Stimulated activated CD4-positive, alpha-beta T cell treated with anti-CD3 and anti-CD28 coated beads, Interleukin-4, amount 100 ng/mL, for 4 hours (primary cell): Measurements from ENCODE around the gene GFOD1.

Experiments used
- DNase-seq, 2 experiments: peaks; one replicate each; pipeline ENCODE4 v3.0.0-alpha.2; 2020

GFOD1 gene, protein sequence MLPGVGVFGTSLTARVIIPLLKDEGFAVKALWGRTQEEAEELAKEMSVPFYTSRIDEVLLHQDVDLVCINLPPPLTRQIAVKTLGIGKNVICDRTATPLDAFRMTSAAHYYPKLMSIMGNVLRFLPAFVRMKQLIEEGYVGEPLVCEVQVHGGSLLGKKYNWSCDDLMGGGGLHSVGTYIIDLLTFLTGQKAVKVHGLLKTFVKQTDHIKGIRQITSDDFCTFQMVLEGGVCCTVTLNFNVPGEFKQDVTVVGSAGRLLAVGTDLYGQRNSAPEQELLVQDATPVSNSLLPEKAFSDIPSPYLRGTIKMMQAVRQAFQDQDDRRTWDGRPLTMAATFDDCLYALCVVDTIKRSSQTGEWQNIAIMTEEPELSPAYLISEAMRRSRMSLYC

DNA sequence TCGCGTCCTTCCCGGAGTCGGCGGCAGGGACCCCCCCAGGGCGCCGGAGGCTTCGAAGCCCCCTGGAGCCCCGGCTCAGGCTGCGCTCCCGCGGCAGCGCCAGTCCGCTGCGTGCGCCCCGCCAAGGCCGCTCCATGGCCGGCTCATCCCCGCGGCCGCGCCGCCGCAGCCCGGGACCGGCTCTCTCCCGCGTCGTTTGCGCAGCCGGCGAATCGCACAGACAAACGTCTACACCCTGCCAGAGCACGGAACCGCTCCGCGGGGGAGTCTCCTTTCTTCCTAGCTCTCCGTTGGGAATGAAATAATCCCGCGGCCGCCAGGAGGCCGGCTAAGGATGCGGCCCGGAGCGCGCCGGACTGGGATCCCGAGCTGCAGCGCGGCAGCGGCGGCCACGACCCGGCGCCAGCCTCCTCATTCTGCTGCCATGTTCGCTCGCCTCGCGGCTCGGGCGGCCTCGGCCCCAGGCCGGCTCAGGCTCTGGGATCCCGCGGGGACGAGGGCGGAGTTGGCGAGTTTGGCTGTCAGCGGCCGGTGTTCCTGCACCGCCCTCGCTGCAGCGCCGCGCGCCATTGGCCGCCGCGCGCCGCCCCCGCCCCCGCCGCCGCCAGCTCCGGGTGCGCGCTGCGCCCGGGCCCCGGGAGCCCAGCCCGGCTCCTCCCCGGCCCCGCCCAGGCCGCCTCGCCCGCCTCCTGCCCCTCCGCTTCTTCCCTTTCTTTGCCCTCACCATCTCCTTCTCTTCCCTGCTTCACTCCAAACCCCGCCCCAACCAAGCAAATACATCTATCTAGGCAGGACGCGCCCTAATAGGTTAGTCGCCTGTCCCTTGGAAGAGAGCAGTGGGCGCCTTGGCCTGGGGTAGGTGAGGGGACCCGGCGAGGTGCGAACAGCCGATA lies at the start of gene GFOD1:
TSS of gene GFOD1 (minus strand) at position 479 of the 893 bp plus-strand sequence. CDS start 710 bp downstream, outside the sequence.
- DNase-seq, result peak; percentile 75 to 79

GRCh38 chr6:13536796-13537526 lies 49.6 kb upstream of the GFOD1 start:
- no peak for DNase-seq

DNA sequence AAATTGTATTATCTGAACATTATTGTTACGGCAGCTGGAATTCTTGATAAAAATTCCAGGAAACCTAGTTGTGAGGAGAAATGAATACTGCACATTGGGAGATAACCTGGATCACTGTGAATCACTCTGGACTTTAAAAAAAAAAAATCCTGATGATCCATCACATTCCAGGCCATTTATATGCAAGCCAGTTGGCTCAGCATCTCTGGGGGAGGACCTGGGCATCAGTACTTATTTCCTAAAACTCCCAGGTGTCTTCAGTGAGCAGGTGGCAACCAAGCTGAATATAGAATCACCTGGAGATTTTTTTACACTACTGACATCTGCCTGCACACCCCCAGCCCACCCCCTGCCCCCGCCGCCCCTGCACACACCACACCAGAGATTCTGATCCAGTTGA lies 47.9 kb upstream of the GFOD1 start:
- no peak for DNase-seq

DNA sequence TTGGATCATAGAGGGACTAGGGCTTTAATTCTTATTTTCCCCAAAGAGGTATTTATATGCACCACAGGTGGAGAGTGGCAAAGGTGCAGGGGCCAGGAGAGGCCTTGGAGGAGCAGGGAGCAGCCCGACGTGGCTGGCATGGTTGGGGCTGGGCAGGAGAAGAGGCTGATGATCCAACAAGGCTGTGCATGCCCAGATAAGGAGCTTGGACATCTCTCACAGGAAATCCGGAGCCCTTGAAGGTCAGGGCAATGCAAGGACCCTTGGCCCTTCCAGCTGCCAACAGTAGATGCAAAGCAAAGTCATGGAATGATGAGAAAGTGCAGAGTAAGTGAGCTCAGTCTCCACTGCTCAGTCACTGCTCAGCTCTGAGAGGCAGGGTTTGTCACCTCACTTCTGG lies 47.1 kb upstream of the GFOD1 start:
- DNase-seq, result no peak

- DNase-seq, result no peak
Measured at GRCh38 chr6:13531956-13532355, 44.6 kb upstream of the GFOD1 start.

DNA sequence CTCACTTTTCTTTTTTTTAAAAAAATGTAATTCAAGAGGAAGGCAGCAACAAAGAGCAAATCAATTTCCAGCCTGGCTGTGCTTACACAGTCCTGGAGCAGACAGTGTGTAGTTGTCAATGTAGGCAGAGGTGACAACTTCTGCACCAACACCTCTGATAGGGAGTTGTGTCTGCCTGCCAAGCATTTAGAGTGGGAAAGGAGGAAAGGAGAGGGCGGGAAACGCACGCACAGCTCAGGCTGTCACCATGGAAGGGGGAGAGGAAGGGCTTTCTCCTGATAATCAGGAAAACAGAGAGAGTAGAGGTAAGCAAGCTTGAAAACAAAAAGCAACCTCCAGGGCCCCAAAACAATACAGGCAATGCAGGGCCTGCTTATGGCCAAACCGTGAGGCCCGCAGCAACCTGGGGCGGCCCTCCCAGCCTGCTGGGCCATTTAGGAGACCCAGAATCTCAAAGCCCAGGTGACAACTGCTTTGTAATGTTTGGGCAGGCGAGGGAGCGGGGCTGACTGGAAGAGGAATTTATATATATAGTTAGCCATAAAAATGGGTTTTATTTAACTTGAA lies 41.5 kb upstream of the GFOD1 start:
- no peak for DNase-seq

GRCh38 chr6:13528232-13528631 lies 40.8 kb upstream of the GFOD1 start:
- DNase-seq, result no peak

DNA sequence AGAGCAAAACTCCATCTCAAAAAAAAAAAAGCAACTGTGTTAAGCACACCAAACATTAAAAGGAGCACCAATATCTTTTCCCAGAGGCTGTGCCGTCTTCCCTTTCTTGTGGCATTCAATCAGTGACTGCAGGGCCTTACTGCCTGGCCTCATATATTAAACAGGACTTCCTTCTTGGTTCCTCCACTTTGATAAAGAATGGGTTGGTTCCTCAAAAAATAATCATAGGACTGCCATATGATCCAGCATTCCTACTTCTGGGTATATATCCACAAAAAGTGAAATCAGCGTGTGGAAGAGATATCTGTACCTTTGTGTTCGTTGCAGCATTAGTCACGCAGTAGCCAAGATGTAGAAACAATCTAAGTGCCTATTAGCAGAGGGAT lies 40.3 kb upstream of the GFOD1 start:
- no peak for DNase-seq

- peak; percentile 1 to 5 for DNase-seq
Measured at GRCh38 chr6:13526727-13527670, 39.6 kb upstream of the GFOD1 start.

DNA sequence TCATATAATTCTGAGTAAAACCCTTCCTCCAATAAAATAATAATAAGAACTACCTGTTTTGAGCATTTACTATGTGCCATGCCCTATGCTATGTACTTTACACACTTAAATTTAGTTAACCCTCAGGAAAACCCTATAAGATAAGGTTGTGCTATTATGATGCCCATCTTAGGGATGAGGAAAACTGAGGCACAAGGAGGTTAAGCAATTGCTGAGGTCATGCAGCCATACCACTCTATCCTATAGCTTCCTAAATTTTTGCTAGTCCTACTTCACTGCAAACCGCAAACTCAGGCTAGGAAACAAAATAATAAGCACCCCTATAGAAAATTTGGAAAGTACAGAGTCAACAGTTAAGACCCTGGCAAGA lies 38.9 kb upstream of the GFOD1 start:
- DNase-seq, result no peak

GRCh38 chr6:13524801-13525508 lies 37.6 kb upstream of the GFOD1 start:
- no peak for DNase-seq

DNA sequence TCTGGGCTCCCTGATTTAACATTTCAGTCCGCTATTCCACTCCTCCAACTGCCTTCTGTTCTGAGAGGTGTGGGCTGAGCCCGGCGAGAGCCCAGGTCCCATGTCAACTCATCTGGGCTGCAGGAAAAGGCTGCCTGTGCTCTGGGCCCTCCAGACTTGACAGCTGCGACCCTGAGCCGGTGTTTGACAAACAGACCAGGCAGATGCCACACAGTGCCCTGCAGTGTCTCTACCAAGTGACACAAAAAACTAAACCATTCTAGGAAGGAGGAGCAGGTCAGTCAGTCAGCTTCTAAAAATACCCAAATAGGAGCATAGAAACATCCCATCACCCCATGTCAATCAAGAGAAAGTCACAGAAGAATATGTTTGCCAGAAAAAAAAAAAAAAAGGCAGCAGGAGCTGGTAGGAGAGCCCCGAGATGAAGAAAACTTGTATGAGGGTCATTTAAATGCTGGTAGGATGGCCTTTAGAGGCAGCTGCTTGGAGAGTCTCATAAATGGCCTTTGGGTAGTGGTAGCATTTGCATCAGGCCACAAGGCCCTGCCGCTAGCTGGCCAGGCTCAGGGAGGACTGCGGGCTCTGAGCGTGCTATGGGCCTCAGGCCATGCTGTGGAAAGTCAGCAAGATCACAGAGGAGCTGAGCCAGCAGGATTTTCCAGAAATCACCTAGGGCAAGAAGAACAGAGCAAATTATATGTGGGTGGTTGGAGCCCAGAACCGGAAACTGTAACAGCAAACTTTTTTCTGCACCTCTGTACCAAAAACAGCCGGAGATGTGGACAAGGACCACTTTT lies 36.6 kb upstream of the GFOD1 start:
- no peak for DNase-seq

DNA sequence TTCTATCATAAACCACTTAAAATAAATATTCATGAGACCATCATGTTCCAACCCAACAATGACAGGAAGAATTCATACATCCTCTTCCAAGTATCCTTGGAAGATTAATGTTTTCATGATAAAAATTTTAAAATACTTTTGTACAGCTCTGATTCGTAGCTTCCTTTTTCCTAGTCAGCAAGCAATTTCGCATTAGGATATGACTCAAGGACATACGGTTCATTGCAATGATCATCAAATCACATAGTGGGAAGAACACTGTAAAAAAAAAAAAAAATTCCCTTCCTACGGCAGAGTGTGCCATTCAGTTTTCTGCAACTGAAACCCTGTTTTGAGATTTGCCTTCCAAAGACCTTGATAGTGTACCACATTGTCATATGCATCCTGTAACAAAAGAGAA lies 35.3 kb upstream of the GFOD1 start:
- no peak for DNase-seq

GRCh38 chr6:13519839-13520238 lies 32.4 kb upstream of the GFOD1 start:
- DNase-seq, result no peak

GRCh38 chr6:13517116-13517515 lies 29.7 kb upstream of the GFOD1 start:
- no peak for DNase-seq

DNA sequence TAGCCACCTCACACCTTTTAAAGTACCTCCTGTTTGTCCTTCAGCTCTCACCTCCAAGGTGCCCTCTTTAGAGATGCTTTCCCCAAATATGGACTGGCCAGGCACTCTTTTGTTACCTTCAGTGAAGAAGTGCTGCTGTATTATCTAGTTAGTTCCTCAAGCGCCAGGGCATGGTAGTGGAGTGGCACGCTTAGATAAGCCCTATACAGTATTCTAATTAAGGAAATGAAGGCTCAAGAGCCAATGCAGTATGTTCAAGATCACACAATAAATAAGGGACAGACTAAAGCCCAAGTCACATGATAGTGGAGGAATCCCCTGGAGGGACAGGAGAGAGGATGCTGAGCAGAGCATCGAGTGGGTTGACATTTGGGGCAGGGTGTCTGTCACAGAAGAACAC lies 28.5 kb upstream of the GFOD1 start:
- no peak for DNase-seq

- DNase-seq, result no peak
Measured at GRCh38 chr6:13513626-13514502, 26.5 kb upstream of the GFOD1 start.

- no peak for DNase-seq
Measured at GRCh38 chr6:13512900-13513299, 25.5 kb upstream of the GFOD1 start.
